Ectodermal cell (in vitro differentiated cells): Measurements from ENCODE around the gene PDE10A.

Experiments used
- H3K27ac ChIP-seq: 2 replicates; pipeline ENCODE4 v1.7.0; 2013; ENCODE audit warnings: mild to moderate bottlenecking, low read depth, low read length; ENCODE audit not compliant: insufficient read depth, poor library complexity, severe bottlenecking
- H3K27me3 ChIP-seq: 2 replicates; pipeline ENCODE4 v1.7.0; 2013; ENCODE audit warnings: mild to moderate bottlenecking, low read length; ENCODE audit not compliant: insufficient read depth, control insufficient read depth, poor library complexity, severe bottlenecking
- H3K36me3 ChIP-seq: one replicate; pipeline ENCODE4 v1.7.0; 2013; ENCODE audit warnings: low read length; ENCODE audit not compliant: control insufficient read depth, insufficient read depth
- H3K4me1 ChIP-seq: one replicate; pipeline ENCODE4 v1.7.0; 2013; ENCODE audit warnings: low read length; ENCODE audit not compliant: control insufficient read depth, insufficient read depth
- H3K4me3 ChIP-seq: 2 replicates; pipeline ENCODE4 v1.7.0; 2013; ENCODE audit warnings: low read depth, low read length, control low read depth; ENCODE audit not compliant: insufficient read depth
- H3K9me3 ChIP-seq: 2 replicates; pipeline ENCODE4 v1.7.0; 2013; ENCODE audit warnings: mild to moderate bottlenecking, low read length, moderate library complexity; ENCODE audit not compliant: control insufficient read depth
- WGBS, 2 experiments: methylation state at CpG; one replicate each; pipeline ENCODE4 v1.1.7; 2013; ENCODE audit warnings: missing lambda C conversion rate in 2 of 2; 5-methylcytosine and 5-hydroxymethylcytosine counted together

The PDE10A gene

GRCh38 chr6:165455488-165455887, 207.6 kb downstream of the PDE10A start:
- Histone ChIP-seq H3K9me3 (no peaks in the 10 kb centered on the region), H3K4me1 (no peaks in the 10 kb centered on the region), H3K4me3 (no peak overlapping the region), H3K27ac (no peak overlapping the region), H3K36me3 (no peaks in the 10 kb centered on the region), H3K27me3 (no peaks in the 10 kb centered on the region)
- WGBS, 2 experiments, result 90 to 93% methylated on average over 3 of the region's 3 CpGs

GRCh38 chr6:165453395-165453794, 209.6 kb downstream of the PDE10A start:
- Histone ChIP-seq H3K36me3 (no peaks in the 10 kb centered on the region), H3K4me1 (no peaks in the 10 kb centered on the region), H3K27me3 (no peaks in the 10 kb centered on the region), H3K27ac (no peak overlapping the region), H3K9me3 (no peaks in the 10 kb centered on the region), H3K4me3 (no peak overlapping the region)
- 92 to 95% methylated on average over 2 of the region's 2 CpGs for WGBS, 2 experiments

GRCh38 chr6:165451838-165452237, 211.2 kb downstream of the PDE10A start:
- Histone ChIP-seq H3K9me3 (no peaks in the 10 kb centered on the region), H3K4me3 (no peak overlapping the region), H3K27me3 (no peaks in the 10 kb centered on the region), H3K36me3 (no peaks in the 10 kb centered on the region), H3K4me1 (no peaks in the 10 kb centered on the region), H3K27ac (no peak overlapping the region)
- 97 to 100% methylated on average over 2 of the region's 2 CpGs for WGBS, 2 experiments

- Histone ChIP-seq H3K27me3 (no peaks in the 10 kb centered on the region), H3K27ac (no peak overlapping the region), H3K9me3 (peaks cover 4% of the 10 kb centered on the region), H3K36me3 (peaks cover 4% of the 10 kb centered on the region), H3K4me1 (peaks cover 7% of the 10 kb centered on the region), H3K4me3 (no peak overlapping the region)
- WGBS, 2 experiments, result 88% methylated on average over 4 of the region's 4 CpGs
Observed at GRCh38 chr6:165448210-165448609, 214.8 kb downstream of the PDE10A start.

- Histone ChIP-seq H3K27me3 (no peaks in the 10 kb centered on the region), H3K9me3 (peaks cover 7% of the 10 kb centered on the region), H3K4me1 (peaks cover 7% of the 10 kb centered on the region), H3K4me3 (no peak overlapping the region), H3K36me3 (peaks cover 8% of the 10 kb centered on the region), H3K27ac (no peak overlapping the region)
- WGBS, 2 experiments, result 91 to 93% methylated on average over 8 to 9 of the region's 10 CpGs
Observed at GRCh38 chr6:165447141-165447540, 215.9 kb downstream of the PDE10A start.

- Histone ChIP-seq H3K36me3 (peaks cover 8% of the 10 kb centered on the region), H3K4me1 (peaks cover 7% of the 10 kb centered on the region), H3K4me3 (no peak overlapping the region), H3K27me3 (no peaks in the 10 kb centered on the region), H3K9me3 (peaks cover 7% of the 10 kb centered on the region), H3K27ac (no peak overlapping the region)
Observed at GRCh38 chr6:165446331-165446730, 216.7 kb downstream of the PDE10A start.

- H3K36me3 ChIP-seq, result peaks cover 8% of the 10 kb centered on the region
- H3K4me1 ChIP-seq, result peaks cover 7% of the 10 kb centered on the region
- H3K4me3 ChIP-seq, result no peak overlapping the region
- no peak overlapping the region for H3K27ac ChIP-seq
- H3K9me3 ChIP-seq, result peaks cover 7% of the 10 kb centered on the region
- 94 to 95% methylated on average over 4 of the region's 4 CpGs for WGBS, 2 experiments
- H3K27me3 ChIP-seq, result no peaks in the 10 kb centered on the region
Observed at GRCh38 chr6:165443462-165443861, 219.6 kb downstream of the PDE10A start.

GRCh38 chr6:165441181-165441580, 221.9 kb downstream of the PDE10A start:
- Histone ChIP-seq H3K27me3 (no peaks in the 10 kb centered on the region), H3K4me1 (peaks cover 7% of the 10 kb centered on the region), H3K36me3 (peaks cover 8% of the 10 kb centered on the region), H3K4me3 (no peak overlapping the region), H3K9me3 (peaks cover 7% of the 10 kb centered on the region), H3K27ac (no peak overlapping the region)
- 82 to 95% methylated on average over 2 of the region's 2 CpGs for WGBS, 2 experiments

- WGBS, 2 experiments, result 51 to 89% methylated on average over 2 to 4 of the region's 4 CpGs
- H3K36me3 ChIP-seq, result peaks cover 8% of the 10 kb centered on the region
Observed at GRCh38 chr6:165439928-165440554, 223.0 kb downstream of the PDE10A start.

GRCh38 chr6:165426892-165427291, 236.1 kb downstream of the PDE10A start:
- Histone ChIP-seq H3K4me1 (no peaks in the 10 kb centered on the region), H3K9me3 (no peaks in the 10 kb centered on the region), H3K27me3 (no peaks in the 10 kb centered on the region), H3K4me3 (no peak overlapping the region), H3K36me3 (no peaks in the 10 kb centered on the region), H3K27ac (no peak overlapping the region)
- WGBS, 2 experiments, result 92 to 100% methylated on average over 2 of the region's 2 CpGs

More at GRCh38 chr6:165439928-165440554, 223.0 kb downstream of the PDE10A start:
- no peaks in the 10 kb centered on the region for H3K27me3 ChIP-seq
- H3K9me3 ChIP-seq, result peaks cover 7% of the 10 kb centered on the region
- H3K4me3 ChIP-seq, result no peak overlapping the region
- H3K4me1 ChIP-seq, result peaks cover under 1% of the 10 kb centered on the region
- H3K27ac ChIP-seq, result no peak overlapping the region

GRCh38 chr6:165422192-165422591, 240.8 kb downstream of the PDE10A start:
- Histone ChIP-seq H3K36me3 (no peaks in the 10 kb centered on the region), H3K4me3 (no peak overlapping the region), H3K27me3 (no peaks in the 10 kb centered on the region), H3K9me3 (no peaks in the 10 kb centered on the region), H3K27ac (no peak overlapping the region), H3K4me1 (no peaks in the 10 kb centered on the region)
- 94 to 95% methylated on average over 11 of the region's 11 CpGs for WGBS, 2 experiments
